Measurements from ENCODE around the gene SPTSSA. TPM values are rescaled to one million over a fixed set of nuclear protein-coding genes. Genes with fewer than 3 reads are reported as not detected.

The SPTSSA gene
- total RNA-seq, 1 experiment from 2014 or later, result 24.5 TPM

Other genes with a start within 250 kb of the SPTSSA start
- 24.4 to 25.4 TPM (median 24.9 TPM) in 3 replicates for gene EAPP, start 77.5 kb upstream of the SPTSSA start, total RNA-seq (2021)
- 49.5 to 56.0 TPM (median 51.3 TPM) in 3 replicates for gene SNX6, start 167.9 kb upstream of the SPTSSA start, total RNA-seq (2021)